Calu3 (cell line): Measurements from ENCODE around the gene MANEA. TPM values are rescaled to one million over a fixed set of nuclear protein-coding genes. Genes with fewer than 3 reads are reported as not detected.
"Not testable (repeated sequence)": the region's sequence is repeated elsewhere in the genome, so short reads cannot be mapped to it uniquely, and the experiment has no call there.

Experiments used
- BruUV-seq: library from RNA; stranded (reverse); fragments of 400-500 nt; replicated peaks from 2 replicates; lab custom pipeline; 2021; lab: Mats Ljungman, UMichigan
- CTCF ChIA-PET: fragments of 300-600 bp; sonication (Branson Sonifier 250); formaldehyde crosslinking; loops from one replicate; lab custom pipeline; 2022; ENCODE audit warnings: antibody characterized with exemption; lab: Charles Lee
- DNase-seq: peaks from one replicate; pipeline ENCODE4 v3.0.0; 2022
- H3K27ac Mint-ChIP-seq: one replicate; pipeline ENCODE4 v1.8.0; 2022; ENCODE audit warnings: mixed read lengths; ENCODE audit not compliant: unreplicated experiment
- H3K27me3 Mint-ChIP-seq: one replicate; pipeline ENCODE4 v1.8.0; 2022; ENCODE audit warnings: mixed read lengths; ENCODE audit not compliant: unreplicated experiment
- H3K36me3 Mint-ChIP-seq: one replicate; pipeline ENCODE4 v1.8.0; 2022; ENCODE audit warnings: mild to moderate bottlenecking, moderate library complexity, mixed read lengths; ENCODE audit not compliant: insufficient read depth, unreplicated experiment
- H3K4me1 Mint-ChIP-seq: one replicate; pipeline ENCODE4 v1.8.0; 2022; ENCODE audit warnings: mild to moderate bottlenecking, low read depth, mixed read lengths; ENCODE audit not compliant: unreplicated experiment
- H3K4me3 Mint-ChIP-seq: one replicate; pipeline ENCODE4 v1.8.0; 2022; ENCODE audit warnings: mild to moderate bottlenecking, low read depth, moderate library complexity, mixed read lengths; ENCODE audit not compliant: unreplicated experiment
- H3K9me3 Mint-ChIP-seq: one replicate; pipeline ENCODE4 v1.8.0; 2022; ENCODE audit warnings: low read depth, mixed read lengths; ENCODE audit not compliant: unreplicated experiment
- CTCF ChIP-seq: fragments of 200-600 bp; IDR thresholded peaks from one replicate; pipeline ENCODE4 v1.8.0; 2022; ENCODE audit warnings: antibody characterized with exemption; ENCODE audit not compliant: unreplicated experiment
- intact Hi-C: fragments of 100-400 bp; cut with micrococcal nuclease; formaldehyde crosslinking; loops from one replicate; pipeline ENCODE4 v1.10.0; 2022; ENCODE audit not compliant: unreplicated experiment
- total RNA-seq: library from RNA; stranded (reverse); gene quantifications from 2 replicates; pipeline ENCODE4 v1.2.3, GENCODE V29; 2022

MANEA gene
- total RNA-seq, 1 experiment from 2014 or later = 22.6 TPM

GRCh38 chr6:95547043-95547442, 30.3 kb upstream of the MANEA start:
- no peaks in the 10 kb centered on the region for H3K36me3 Mint-ChIP-seq
- no peaks in the 10 kb centered on the region for H3K9me3 Mint-ChIP-seq
- no peak for DNase-seq
- intact Hi-C loops = no loop called here
- no peak overlapping the region for H3K4me3 Mint-ChIP-seq
- no TSS peak for BruUV-seq
- TF ChIP-seq CTCF = no peak
- CTCF ChIA-PET = no interaction called here
- no peak overlapping the region for H3K27ac Mint-ChIP-seq
- H3K27me3 Mint-ChIP-seq = no peaks in the 10 kb centered on the region
- H3K4me1 Mint-ChIP-seq = no peaks in the 10 kb centered on the region

GRCh38 chr6:95548188-95548786, 29.0 kb upstream of the MANEA start:
- BruUV-seq = no TSS peak
- CTCF ChIA-PET = no interaction called here
- intact Hi-C loops = no loop called here
- no peak overlapping the region for H3K4me3 Mint-ChIP-seq
- no peak overlapping the region for H3K27ac Mint-ChIP-seq
- TF ChIP-seq CTCF = no peak
- H3K4me1 Mint-ChIP-seq = no peaks in the 10 kb centered on the region
- H3K36me3 Mint-ChIP-seq = no peaks in the 10 kb centered on the region
- DNase-seq = no peak
- H3K9me3 Mint-ChIP-seq = no peaks in the 10 kb centered on the region
- no peaks in the 10 kb centered on the region for H3K27me3 Mint-ChIP-seq

GRCh38 chr6:95551678-95552324, 25.5 kb upstream of the MANEA start:
- peaks cover 4% of the 10 kb centered on the region for H3K9me3 Mint-ChIP-seq
- no TSS peak for BruUV-seq
- no peaks in the 10 kb centered on the region for H3K4me1 Mint-ChIP-seq
- H3K4me3 Mint-ChIP-seq = no peak overlapping the region
- intact Hi-C loops = no loop called here
- CTCF ChIA-PET = no interaction called here
- TF ChIP-seq CTCF = no peak
- H3K27ac Mint-ChIP-seq = no peak overlapping the region
- DNase-seq = no peak
- no peaks in the 10 kb centered on the region for H3K36me3 Mint-ChIP-seq
- H3K27me3 Mint-ChIP-seq = no peaks in the 10 kb centered on the region

GRCh38 chr6:95553880-95554279, 23.5 kb upstream of the MANEA start:
- H3K4me3 Mint-ChIP-seq = no peak overlapping the region
- H3K27ac Mint-ChIP-seq = no peak overlapping the region
- H3K36me3 Mint-ChIP-seq = no peaks in the 10 kb centered on the region
- intact Hi-C loops = no loop called here
- no peaks in the 10 kb centered on the region for H3K4me1 Mint-ChIP-seq
- no TSS peak for BruUV-seq
- CTCF ChIA-PET = no interaction called here
- H3K27me3 Mint-ChIP-seq = no peaks in the 10 kb centered on the region
- TF ChIP-seq CTCF = no peak
- peaks cover 4% of the 10 kb centered on the region for H3K9me3 Mint-ChIP-seq
- DNase-seq = no peak

- CTCF ChIA-PET, H3K9me3 Mint-ChIP-seq, BruUV-seq, intact Hi-C loops, H3K4me1 Mint-ChIP-seq, H3K27ac Mint-ChIP-seq, DNase-seq, H3K27me3 Mint-ChIP-seq, H3K4me3 Mint-ChIP-seq, H3K36me3 Mint-ChIP-seq: not testable (repeated sequence)
Observed at GRCh38 chr6:95560956-95561355, 16.4 kb upstream of the MANEA start.
